SK-N-MC (cell line): ENCODE measurements around the gene ERC2.

Experiments
- EZH2 ChIP-seq: fragments of 200-600 bp; sonication (generic); IDR thresholded peaks from one replicate; pipeline ENCODE4 v1.6.1; 2017; ENCODE audit warnings: antibody characterized with exemption
- POLR2AphosphoS5 ChIP-seq: IDR thresholded peaks from 2 replicates; pipeline ENCODE4 v1.6.1; 2012; ENCODE audit warnings: mild to moderate bottlenecking, low read depth, low read length, borderline replicate concordance

GRCh38 chr3:55630280-55630920, 837.9 kb downstream of the ERC2 start:
- TF ChIP-seq POLR2AphosphoS5 = no peak
- TF ChIP-seq EZH2 = no peak
